Smooth muscle cell (in vitro differentiated cells): ENCODE results near the gene UBR3. TPM values are rescaled to one million over a fixed set of nuclear protein-coding genes. Genes with fewer than 3 reads are reported as not detected.
"Not testable (repeated sequence)": the region's sequence is repeated elsewhere in the genome, so short reads cannot be mapped to it uniquely, and the experiment has no call there.

ENCODE experiments used
- DNase-seq: peaks from one replicate; lab custom pipeline; 2025; ENCODE audit not compliant: unreplicated experiment; lab: John Stamatoyannopoulos, UW
- H2AFZ ChIP-seq: fragments of 200-600 bp; sonication (generic); 2 replicates; pipeline ENCODE4 v1.6.0; 2016; ENCODE audit warnings: antibody characterized with exemption, low read depth, mild to moderate bottlenecking
- H3F3A ChIP-seq: fragments of 200-600 bp; sonication (generic); 2 replicates; pipeline ENCODE4 v1.6.0; 2017; ENCODE audit warnings: antibody characterized with exemption, low read depth
- H3K27ac ChIP-seq: fragments of 200-600 bp; sonication (generic); 2 replicates; pipeline ENCODE4 v1.5.1; 2016; ENCODE audit warnings: low read depth, mild to moderate bottlenecking
- H3K27me3 ChIP-seq: fragments of 200-600 bp; sonication (generic); 2 replicates; pipeline ENCODE4 v1.6.1; 2016; ENCODE audit warnings: low read depth, mild to moderate bottlenecking
- H3K36me3 ChIP-seq: fragments of 200-600 bp; sonication (generic); 2 replicates; pipeline ENCODE4 v1.5.1; 2016; ENCODE audit warnings: low read depth
- H3K4me1 ChIP-seq: fragments of 200-600 bp; sonication (generic); 2 replicates; pipeline ENCODE4 v1.5.1; 2016; ENCODE audit warnings: low read depth
- H3K4me2 ChIP-seq: fragments of 200-600 bp; sonication (generic); 2 replicates; pipeline ENCODE4 v1.6.0; 2016; ENCODE audit warnings: mild to moderate bottlenecking
- H3K4me3 ChIP-seq: fragments of 200-600 bp; sonication (generic); 2 replicates; pipeline ENCODE4 v1.5.1; 2016; ENCODE audit warnings: mild to moderate bottlenecking
- H3K79me2 ChIP-seq: fragments of 200-600 bp; sonication (generic); 2 replicates; pipeline ENCODE4 v1.6.0; 2016; ENCODE audit warnings: low read depth, mild to moderate bottlenecking
- H3K9ac ChIP-seq: fragments of 200-600 bp; sonication (generic); 2 replicates; pipeline ENCODE4 v1.6.0; 2016; ENCODE audit warnings: low read depth
- H3K9me3 ChIP-seq: fragments of 200-600 bp; sonication (generic); replicated peaks from 2 replicates; pipeline ENCODE4 v1.5.1; 2016; ENCODE audit warnings: low read depth
- H4K20me1 ChIP-seq: fragments of 200-600 bp; sonication (generic); 2 replicates; pipeline ENCODE4 v1.6.0; 2016; ENCODE audit warnings: low read depth
- CTCF ChIP-seq: fragments of 200-600 bp; sonication (generic); IDR thresholded peaks from 2 replicates; pipeline ENCODE4 v1.5.1; 2017; ENCODE audit warnings: borderline replicate concordance, mild to moderate bottlenecking, antibody characterized with exemption; ENCODE audit not compliant: insufficient read depth, poor library complexity, severe bottlenecking
- WGBS: methylation state at CpG from one replicate; pipeline ENCODE4 v1.1.7; 2016; ENCODE audit warnings: low lambda C conversion rate; 5-methylcytosine and 5-hydroxymethylcytosine counted together
- polyA plus RNA-seq: library from polyadenylated mRNA; unstranded; fragments of >200 nt; fragmentation: Nextera tagmentation; extraction: Ambion mirVana; gene quantifications from 2 replicates; pipeline ENCODE4 v1.2.1, GENCODE V29; 2016
- total RNA-seq: library from RNA; depleted of rRNA; stranded (reverse); fragments of >200 nt; gene quantifications from 2 replicates; pipeline ENCODE4 v1.2.3, GENCODE V29; 2014

UBR3 gene
- total and polyA plus RNA-seq, 2 experiments from 2014 or later, result 7.0 to 35.1 TPM

GRCh38 chr2:169806586-169806985 is 20.7 kb upstream of the UBR3 start:
- peaks cover 21% of the 10 kb centered on the region for H3F3A ChIP-seq
- no peak for DNase-seq
- H3K36me3 ChIP-seq, result peaks cover 43% of the 10 kb centered on the region
- peaks cover 6% of the 10 kb centered on the region for H3K4me1 ChIP-seq
- no peaks in the 10 kb centered on the region for H3K9me3 ChIP-seq
- H3K27ac ChIP-seq, result no peak overlapping the region
- H2AFZ ChIP-seq, result no peak overlapping the region
- no peak overlapping the region for H3K4me2 ChIP-seq
- peaks cover 39% of the 10 kb centered on the region for H4K20me1 ChIP-seq
- H3K27me3 ChIP-seq, result no peaks in the 10 kb centered on the region
- H3K9ac ChIP-seq, result no peak overlapping the region
- no peak for TF ChIP-seq CTCF
- H3K4me3 ChIP-seq, result no peak overlapping the region
- H3K79me2 ChIP-seq, result peaks cover 37% of the 10 kb centered on the region

- Histone ChIP-seq H3K27ac (peak overlapping the region; percentile 6), H3K9ac (no peak overlapping the region), H4K20me1 (peaks cover 35% of the 10 kb centered on the region), H3F3A (peaks cover 23% of the 10 kb centered on the region), H3K4me3 (no peak overlapping the region), H3K36me3 (peaks cover 48% of the 10 kb centered on the region), H3K9me3 (no peaks in the 10 kb centered on the region), H3K79me2 (peaks cover 22% of the 10 kb centered on the region), H3K4me1 (peaks cover 6% of the 10 kb centered on the region), H3K27me3 (no peaks in the 10 kb centered on the region), H2AFZ (no peak overlapping the region), H3K4me2 (no peak overlapping the region)
- no peak for TF ChIP-seq CTCF
- DNase-seq, result no peak
- 85% methylated on average over 4 of the region's 4 CpGs for WGBS
Measured at GRCh38 chr2:169808221-169808620, 19.0 kb upstream of the UBR3 start.

- peaks cover 3% of the 10 kb centered on the region for H3K79me2 ChIP-seq
- H3K27ac ChIP-seq, result peak overlapping the region; percentile 49
- no peak overlapping the region for H2AFZ ChIP-seq
- H4K20me1 ChIP-seq, result peaks cover 19% of the 10 kb centered on the region
- peaks cover 16% of the 10 kb centered on the region for H3F3A ChIP-seq
- no peak overlapping the region for H3K9ac ChIP-seq
- TF ChIP-seq CTCF, result no peak
- peaks cover 6% of the 10 kb centered on the region for H3K4me1 ChIP-seq
- no peak overlapping the region for H3K4me2 ChIP-seq
- DNase-seq, result no peak
- H3K36me3 ChIP-seq, result peaks cover 13% of the 10 kb centered on the region
- H3K27me3 ChIP-seq, result no peaks in the 10 kb centered on the region
- 33% methylated on average over 1 of the region's 1 CpG for WGBS
- H3K9me3 ChIP-seq, result no peaks in the 10 kb centered on the region
- no peak overlapping the region for H3K4me3 ChIP-seq
Measured at GRCh38 chr2:169815849-169816248, 11.4 kb upstream of the UBR3 start.

- H3F3A ChIP-seq, H3K9me3 ChIP-seq, H3K9ac ChIP-seq, H3K27ac ChIP-seq, DNase-seq, H3K79me2 ChIP-seq, H3K4me2 ChIP-seq, H3K27me3 ChIP-seq, H3K4me1 ChIP-seq, H2AFZ ChIP-seq, H3K36me3 ChIP-seq, H3K4me3 ChIP-seq: not testable (repeated sequence)
- H4K20me1 ChIP-seq, result peaks cover 13% of the 10 kb centered on the region
Measured at GRCh38 chr2:169816961-169817360, 10.3 kb upstream of the UBR3 start.

- H2AFZ ChIP-seq, H3K4me3 ChIP-seq, H3K9me3 ChIP-seq, H3K27me3 ChIP-seq, H3K9ac ChIP-seq, H3K4me1 ChIP-seq, H3K4me2 ChIP-seq, DNase-seq, H3F3A ChIP-seq, H3K27ac ChIP-seq, H3K36me3 ChIP-seq: not testable (repeated sequence)
- Histone ChIP-seq H4K20me1 (peaks cover 13% of the 10 kb centered on the region), H3K79me2 (peaks cover 13% of the 10 kb centered on the region)
- 97% methylated on average over 6 of the region's 6 CpGs for WGBS
Measured at GRCh38 chr2:169817369-169817768, 9.9 kb upstream of the UBR3 start.
